Uterus (tissue), 2 donors: ENCODE measurements around the gene ELF2.
A peak's percentile ranks its signal among the peaks of the same experiment; 100 is the strongest.

Source experiments
- POLR2A ChIP-seq, 2 donors: fragments of 450-650 bp; IDR thresholded peaks; one replicate each; pipeline ENCODE4 v1.6.1; 2016; ENCODE audit warnings: antibody characterized with exemption in 2 of 2, mild to moderate bottlenecking in 1 of 2, moderate library complexity in 1 of 2
- TF ChIP-seq, protein P1 (sequence below), 4 experiments: fragments of 200-600 bp in 2 of 4; fragments of 450-650 bp in 2 of 4; sonication (generic) in 2 of 4; IDR thresholded peaks; one replicate each; pipeline ENCODE4 v1.5.1; 2016 to 2019; ENCODE audit warnings: antibody characterized with exemption in 4 of 4, mild to moderate bottlenecking in 2 of 4, moderate library complexity in 1 of 4

DNA sequence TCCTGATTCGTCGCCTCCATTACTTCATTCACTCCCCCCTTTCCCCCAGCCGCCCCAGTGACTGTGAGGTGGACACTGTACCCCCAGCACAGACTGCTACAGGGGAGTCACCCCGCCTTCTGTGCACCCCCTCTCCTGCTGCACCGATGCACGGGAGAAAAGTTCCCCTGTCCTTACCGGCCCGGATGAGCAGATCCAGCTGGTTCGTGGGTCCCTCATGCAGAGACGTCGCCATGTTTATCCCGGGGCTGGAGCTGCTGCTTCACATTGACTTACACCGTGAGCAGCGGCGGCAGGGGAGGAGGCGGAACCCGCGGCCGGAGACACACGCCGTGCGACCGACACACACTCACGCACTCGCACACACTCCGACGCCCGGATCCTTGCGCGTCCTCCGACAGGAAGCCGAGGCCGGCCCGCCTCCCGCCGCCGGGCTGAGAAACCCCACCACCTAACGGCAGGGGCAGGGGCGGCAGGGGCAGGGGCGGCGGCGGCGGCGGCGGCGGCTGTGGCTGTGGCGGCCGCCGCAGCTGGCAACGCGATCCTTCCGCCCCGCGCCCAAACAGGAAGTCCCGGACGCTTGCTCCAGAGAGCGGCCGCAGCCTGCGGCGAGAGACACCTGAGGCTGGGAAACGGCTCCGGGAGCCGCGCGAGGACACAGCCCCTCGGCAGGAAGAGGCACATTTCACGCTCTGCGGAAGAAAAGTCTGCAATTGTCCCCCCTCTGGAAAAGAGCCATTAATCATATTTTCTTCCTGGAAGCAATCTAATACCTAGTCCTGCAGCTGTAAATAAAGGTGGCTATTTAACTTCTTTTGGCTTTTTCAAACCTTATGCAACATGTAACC is 92.8 kb downstream of the ELF2 start:
- TF ChIP-seq POLR2A (IDR thresholded peaks at IDR 0.05) = peak in 1 of 2 donors; percentile 40
- TF ChIP-seq, protein P1, sequence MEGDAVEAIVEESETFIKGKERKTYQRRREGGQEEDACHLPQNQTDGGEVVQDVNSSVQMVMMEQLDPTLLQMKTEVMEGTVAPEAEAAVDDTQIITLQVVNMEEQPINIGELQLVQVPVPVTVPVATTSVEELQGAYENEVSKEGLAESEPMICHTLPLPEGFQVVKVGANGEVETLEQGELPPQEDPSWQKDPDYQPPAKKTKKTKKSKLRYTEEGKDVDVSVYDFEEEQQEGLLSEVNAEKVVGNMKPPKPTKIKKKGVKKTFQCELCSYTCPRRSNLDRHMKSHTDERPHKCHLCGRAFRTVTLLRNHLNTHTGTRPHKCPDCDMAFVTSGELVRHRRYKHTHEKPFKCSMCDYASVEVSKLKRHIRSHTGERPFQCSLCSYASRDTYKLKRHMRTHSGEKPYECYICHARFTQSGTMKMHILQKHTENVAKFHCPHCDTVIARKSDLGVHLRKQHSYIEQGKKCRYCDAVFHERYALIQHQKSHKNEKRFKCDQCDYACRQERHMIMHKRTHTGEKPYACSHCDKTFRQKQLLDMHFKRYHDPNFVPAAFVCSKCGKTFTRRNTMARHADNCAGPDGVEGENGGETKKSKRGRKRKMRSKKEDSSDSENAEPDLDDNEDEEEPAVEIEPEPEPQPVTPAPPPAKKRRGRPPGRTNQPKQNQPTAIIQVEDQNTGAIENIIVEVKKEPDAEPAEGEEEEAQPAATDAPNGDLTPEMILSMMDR (IDR thresholded peaks at IDR 0.05) = peak in 3 of 4 experiments; percentile 41 to 51 (median 46)
